ENCODE data around the gene PRKCH. TPM values are rescaled to one million over a fixed set of nuclear protein-coding genes. Genes with fewer than 3 reads are reported as not detected.
A peak's percentile ranks its signal among the peaks of the same experiment; 100 is the strongest.

PRKCH gene
- total RNA-seq, 3 donors from 2014 or later (not counting 1 experiment from before 2014, with no cell fraction given), result 610 to 756 (median 618) TPM

DNA sequence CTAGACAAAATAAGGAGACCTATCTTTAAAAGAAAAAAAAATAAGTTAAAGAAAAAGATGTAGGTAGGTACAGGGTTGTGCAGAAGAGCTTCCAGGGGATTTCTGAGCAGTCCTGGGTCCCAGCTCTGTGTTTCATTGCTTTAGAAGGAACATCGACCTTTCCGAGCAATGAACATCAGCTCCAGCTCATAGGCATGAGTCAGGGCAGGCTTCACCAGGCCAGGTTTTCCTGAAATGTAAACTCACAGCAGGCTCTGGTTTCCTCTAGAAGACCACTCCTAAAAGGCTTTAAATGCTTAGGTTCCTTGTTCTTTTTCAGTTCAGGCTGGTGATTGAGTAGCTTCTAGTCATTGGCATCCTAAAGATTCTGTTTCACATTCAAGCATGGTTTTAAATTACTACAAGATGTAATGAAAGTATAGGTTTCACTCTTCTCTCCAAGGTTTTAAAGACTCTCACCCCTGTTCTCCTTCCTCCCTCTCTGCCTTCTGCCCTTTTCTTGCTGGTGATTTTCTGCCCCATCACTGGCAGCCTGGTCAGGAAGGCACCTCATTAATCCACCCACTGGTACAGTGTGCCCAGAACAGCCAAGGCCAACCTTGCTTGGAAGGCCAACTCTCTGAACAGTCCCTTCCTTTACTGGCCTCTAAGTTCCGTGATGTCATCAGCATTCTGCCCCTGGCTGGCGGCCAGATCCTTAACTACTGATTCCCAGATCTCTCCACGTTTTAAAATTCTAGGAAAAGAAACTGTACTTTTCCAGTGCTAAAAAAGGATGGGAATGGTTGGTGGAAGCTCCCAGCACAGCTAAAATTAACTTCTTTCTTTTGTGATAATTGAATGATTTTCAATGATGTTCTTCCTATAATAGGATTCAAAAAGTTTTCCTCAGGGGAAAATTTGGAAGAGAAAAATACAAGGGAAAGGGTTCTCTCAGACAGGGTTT, 264.5 kb downstream of the PRKCH start:
- no peaks in the 10 kb centered on the region for H3K36me3 ChIP-seq (ENCODE audit: control insufficient read depth, insufficient read depth, low read length)
- no peaks in the 10 kb centered on the region for H3K9me3 ChIP-seq (ENCODE audit: control insufficient read depth, insufficient read depth, low read length)
- Mint-ChIP-seq H3K27ac (peak overlapping the region in 1 of 2 donors; percentile 10), H3K27me3 (ENCODE audit: low read depth in 2 of 2) (peaks cover 0 to 6% of the 10 kb centered on the region in 2 donors), H3K9me3 (no peaks in the 10 kb centered on the region), H3K4me3 (no peak overlapping the region), H3K36me3 (no peaks in the 10 kb centered on the region), H3K4me1 (peaks cover 0 to 17% of the 10 kb centered on the region in 2 donors)
- intact Hi-C loops (cut with micrococcal nuclease), result no loop called here
- H3K4me3 ChIP-seq (ENCODE audit: low read length), result no peak overlapping the region
- H3K4me1 ChIP-seq (ENCODE audit: control insufficient read depth, insufficient read depth, low read length), result peaks cover 11% of the 10 kb centered on the region
- TF ChIP-seq, protein P1, sequence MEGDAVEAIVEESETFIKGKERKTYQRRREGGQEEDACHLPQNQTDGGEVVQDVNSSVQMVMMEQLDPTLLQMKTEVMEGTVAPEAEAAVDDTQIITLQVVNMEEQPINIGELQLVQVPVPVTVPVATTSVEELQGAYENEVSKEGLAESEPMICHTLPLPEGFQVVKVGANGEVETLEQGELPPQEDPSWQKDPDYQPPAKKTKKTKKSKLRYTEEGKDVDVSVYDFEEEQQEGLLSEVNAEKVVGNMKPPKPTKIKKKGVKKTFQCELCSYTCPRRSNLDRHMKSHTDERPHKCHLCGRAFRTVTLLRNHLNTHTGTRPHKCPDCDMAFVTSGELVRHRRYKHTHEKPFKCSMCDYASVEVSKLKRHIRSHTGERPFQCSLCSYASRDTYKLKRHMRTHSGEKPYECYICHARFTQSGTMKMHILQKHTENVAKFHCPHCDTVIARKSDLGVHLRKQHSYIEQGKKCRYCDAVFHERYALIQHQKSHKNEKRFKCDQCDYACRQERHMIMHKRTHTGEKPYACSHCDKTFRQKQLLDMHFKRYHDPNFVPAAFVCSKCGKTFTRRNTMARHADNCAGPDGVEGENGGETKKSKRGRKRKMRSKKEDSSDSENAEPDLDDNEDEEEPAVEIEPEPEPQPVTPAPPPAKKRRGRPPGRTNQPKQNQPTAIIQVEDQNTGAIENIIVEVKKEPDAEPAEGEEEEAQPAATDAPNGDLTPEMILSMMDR (IDR thresholded peaks at IDR 0.05), result no peak
- 85% methylated on average over 5 of the region's 5 CpGs for WGBS (ENCODE audit: insufficient coverage)
- ATAC-seq (no peak), DNase-seq (no peak)
- no peaks in the 10 kb centered on the region for H3K27me3 ChIP-seq (ENCODE audit: control insufficient read depth, insufficient read depth, low read length)
- H3K27ac ChIP-seq (ENCODE audit: low read length), result no peak overlapping the region

DNA sequence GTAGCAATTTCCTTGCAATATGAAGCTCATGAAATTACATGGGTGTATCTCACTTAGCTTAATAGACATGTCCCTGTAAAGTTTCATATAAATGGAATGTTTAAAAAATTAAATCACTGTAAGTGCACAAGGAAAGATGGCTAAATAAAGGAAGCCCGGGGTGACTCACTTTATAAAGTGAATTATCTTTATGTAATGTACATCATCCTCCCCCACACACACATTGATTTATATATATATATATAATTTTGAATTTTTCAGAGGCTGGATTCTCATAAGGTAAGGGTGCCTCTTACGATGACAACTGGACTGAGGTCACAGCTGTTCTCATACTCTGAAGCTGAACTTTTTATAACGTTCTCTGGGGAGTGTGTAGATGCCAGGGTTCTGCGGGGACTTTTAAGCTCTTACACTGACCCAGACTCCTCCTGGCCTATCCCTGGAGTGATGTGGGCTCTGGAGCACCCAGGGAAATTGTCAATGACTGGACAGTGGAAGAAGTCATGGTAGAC, 265.2 kb downstream of the PRKCH start:
- Histone ChIP-seq H3K27ac (ENCODE audit: low read length) (no peak overlapping the region), H3K4me3 (ENCODE audit: low read length) (no peak overlapping the region), H3K4me1 (ENCODE audit: control insufficient read depth, insufficient read depth, low read length) (peaks cover 11% of the 10 kb centered on the region), H3K27me3 (ENCODE audit: control insufficient read depth, insufficient read depth, low read length) (no peaks in the 10 kb centered on the region), H3K36me3 (ENCODE audit: control insufficient read depth, insufficient read depth, low read length) (no peaks in the 10 kb centered on the region), H3K9me3 (ENCODE audit: control insufficient read depth, insufficient read depth, low read length) (no peaks in the 10 kb centered on the region)
- no peak for ATAC-seq
- intact Hi-C loops (cut with micrococcal nuclease), result no loop called here
- Mint-ChIP-seq H3K36me3 (no peaks in the 10 kb centered on the region), H3K27ac (no peak overlapping the region), H3K4me3 (no peak overlapping the region), H3K27me3 (ENCODE audit: low read depth in 2 of 2) (peaks cover 0 to 6% of the 10 kb centered on the region in 2 donors), H3K4me1 (peaks cover 0 to 17% of the 10 kb centered on the region in 2 donors), H3K9me3 (no peaks in the 10 kb centered on the region)
- no peak for DNase-seq
- TF ChIP-seq, protein P1 (IDR thresholded peaks at IDR 0.05), result no peak
- 93% methylated on average over 2 of the region's 4 CpGs for WGBS (ENCODE audit: insufficient coverage)

DNA sequence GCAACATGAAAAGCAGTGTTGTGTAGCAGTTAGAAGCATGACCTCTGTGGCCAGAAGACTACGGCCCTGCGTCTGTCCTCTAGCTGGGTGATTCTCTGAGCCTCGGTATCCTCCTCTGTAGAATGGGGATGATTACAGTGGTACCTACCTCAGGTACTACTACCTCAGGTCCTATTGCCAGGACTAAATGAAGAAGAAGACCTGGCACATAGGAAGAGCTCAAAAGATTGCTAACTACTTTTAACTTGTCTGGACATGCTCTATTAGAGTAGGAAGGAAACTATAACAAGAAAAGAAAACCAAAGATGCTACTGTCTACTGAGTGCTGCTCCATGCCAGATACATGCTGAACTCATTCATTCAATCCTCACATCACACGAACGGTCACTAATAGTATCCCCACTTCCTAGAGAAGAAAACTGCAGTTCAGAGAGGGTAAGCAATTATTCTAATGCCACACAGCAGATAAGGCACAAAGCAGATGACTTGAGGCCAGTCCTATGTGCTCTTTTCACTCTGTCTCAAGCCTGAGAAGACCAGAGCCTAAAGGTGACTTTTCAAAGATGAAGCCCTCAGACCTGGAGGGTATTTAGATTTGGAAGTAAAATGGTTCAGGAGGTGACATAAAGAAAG, 265.8 kb downstream of the PRKCH start:
- ATAC-seq (no peak), DNase-seq (no peak)
- H3K27ac Mint-ChIP-seq, result no peak overlapping the region
- TF ChIP-seq, protein P1 (IDR thresholded peaks at IDR 0.05), result no peak
- intact Hi-C loops (cut with micrococcal nuclease), result no loop called here
- no peaks in the 10 kb centered on the region for H3K9me3 Mint-ChIP-seq
- no peak overlapping the region for H3K4me3 ChIP-seq (ENCODE audit: low read length)
- peaks cover 11% of the 10 kb centered on the region for H3K4me1 ChIP-seq (ENCODE audit: control insufficient read depth, insufficient read depth, low read length)
- peaks cover 0 to 17% of the 10 kb centered on the region in 2 donors for H3K4me1 Mint-ChIP-seq
- no peak overlapping the region for H3K27ac ChIP-seq (ENCODE audit: low read length)
- no peaks in the 10 kb centered on the region for H3K9me3 ChIP-seq (ENCODE audit: control insufficient read depth, insufficient read depth, low read length)
- H3K4me3 Mint-ChIP-seq, result no peak overlapping the region
- no peaks in the 10 kb centered on the region for H3K27me3 ChIP-seq (ENCODE audit: control insufficient read depth, insufficient read depth, low read length)
- no peaks in the 10 kb centered on the region for H3K36me3 ChIP-seq (ENCODE audit: control insufficient read depth, insufficient read depth, low read length)
- H3K36me3 Mint-ChIP-seq, result no peaks in the 10 kb centered on the region
- peaks cover 0 to 6% of the 10 kb centered on the region in 2 donors for H3K27me3 Mint-ChIP-seq (ENCODE audit: low read depth in 2 of 2)
- WGBS (ENCODE audit: insufficient coverage), result 91% methylated on average over 4 of the region's 5 CpGs

Data from natural killer cell (primary cell).